H1 (cell line): ENCODE data around the gene BAG2. TPM values are rescaled to one million over a fixed set of nuclear protein-coding genes. Genes with fewer than 3 reads are reported as not detected.

Experiments
- CTCF ChIA-PET: fragments of 300-600 bp; sonication (Branson Sonifier 250); formaldehyde crosslinking; loops from one replicate; lab custom pipeline; 2021; ENCODE audit not compliant: partially characterized antibody; lab: Charles Lee
- POLR2A ChIA-PET: fragments of 300-600 bp; sonication (Branson Sonifier 250); formaldehyde crosslinking; loops from one replicate; lab custom pipeline; 2021; ENCODE audit warnings: inconsistent platforms; ENCODE audit not compliant: partially characterized antibody; lab: Charles Lee
- DNase-seq, 2 experiments: peaks; one replicate each; pipeline versions ENCODE4 v3.0.0 to v3.0.0-alpha.2; 2010 to 2022; ENCODE audit warnings: low spot score in 2 of 2, low read depth in 1 of 2, mixed read lengths in 1 of 2
- FAIRE-seq: peaks from 2 replicates; lab custom pipeline; 2011; peaks lifted over from hg19 to GRCh38; lab: Jason Lieb, UNC
- H2AFZ ChIP-seq: 2 replicates; pipeline ENCODE4 v1.8.1; 2012; ENCODE audit warnings: low read length, inconsistent platforms
- H2AK5ac ChIP-seq: 2 replicates; pipeline ENCODE4 v1.6.1; 2013; ENCODE audit warnings: low read depth, low read length
- H2BK120ac ChIP-seq: replicated peaks from 2 replicates; pipeline ENCODE3; 2013; ENCODE audit warnings: low read depth, low read length, inconsistent platforms
- H2BK12ac ChIP-seq: 2 replicates; pipeline ENCODE4 v1.6.1; 2013; ENCODE audit warnings: low read depth, low read length
- H2BK15ac ChIP-seq: 2 replicates; pipeline ENCODE4 v1.6.1; 2013; ENCODE audit warnings: low read length
- H2BK20ac ChIP-seq: 2 replicates; pipeline ENCODE4 v1.6.1; 2013; ENCODE audit warnings: low read length
- H2BK5ac ChIP-seq: 2 replicates; pipeline ENCODE4 v1.6.1; 2013; ENCODE audit warnings: low read depth, low read length
- H3K14ac ChIP-seq: 2 replicates; pipeline ENCODE4 v1.6.1; 2013; ENCODE audit warnings: inconsistent platforms; ENCODE audit not compliant: insufficient read length
- H3K18ac ChIP-seq: 2 replicates; pipeline ENCODE4 v1.6.1; 2013; ENCODE audit warnings: low read length; ENCODE audit errors: extremely low read depth
- H3K23ac ChIP-seq: 2 replicates; pipeline ENCODE4 v1.6.1; 2013; ENCODE audit warnings: inconsistent platforms; ENCODE audit not compliant: insufficient read length
- H3K23me2 ChIP-seq: 2 replicates; pipeline ENCODE4 v1.6.1; 2013; ENCODE audit warnings: low read depth, low read length
- H3K27ac ChIP-seq: 2 replicates; pipeline ENCODE4 v1.6.1; 2011; ENCODE audit warnings: low read depth, low read length, inconsistent platforms
- H3K27me3 ChIP-seq, 4 experiments: replicated peaks in 1 of 4; 1 replicate in 1 of 4; 2 replicates in 3 of 4; pipeline versions ENCODE4 v1.6.1 to v1.8.1; 2011 to 2013; ENCODE audit warnings: low read length in 3 of 4, mild to moderate bottlenecking in 3 of 4, inconsistent platforms in 2 of 4, mixed read lengths in 2 of 4, moderate library complexity in 1 of 4; ENCODE audit not compliant: control insufficient read depth in 3 of 4, insufficient read depth in 3 of 4; ENCODE audit errors: extremely low read depth in 1 of 4
- H3K36me3 ChIP-seq, 4 experiments: 2 replicates each; pipeline versions ENCODE4 v1.6.1 to v1.8.1; 2011 to 2013; ENCODE audit warnings: mild to moderate bottlenecking in 4 of 4, low read length in 3 of 4, moderate library complexity in 2 of 4, control low read depth in 1 of 4, inconsistent platforms in 1 of 4; ENCODE audit not compliant: insufficient read depth in 4 of 4, control insufficient read depth in 2 of 4
- H3K4ac ChIP-seq: replicated peaks from 2 replicates; pipeline ENCODE3; 2013; ENCODE audit warnings: low read length, low read depth, mixed read lengths, inconsistent platforms; ENCODE audit not compliant: insufficient read length
- H3K4me1 ChIP-seq, 4 experiments: replicated peaks in 1 of 4; 1 replicate in 1 of 4; 2 replicates in 3 of 4; pipeline versions ENCODE4 v1.6.1 to v1.8.1; 2011 to 2013; ENCODE audit warnings: low read length in 3 of 4, inconsistent platforms in 2 of 4, mixed read lengths in 1 of 4; ENCODE audit not compliant: insufficient read depth in 4 of 4, control insufficient read depth in 3 of 4
- H3K4me2 ChIP-seq, 2 experiments: 2 replicates each; pipeline versions ENCODE4 v1.6.1 to v1.8.1; 2011 to 2013; ENCODE audit warnings: low read depth in 2 of 2, low read length in 2 of 2, control low read depth in 1 of 2, inconsistent platforms in 1 of 2, mild to moderate bottlenecking in 1 of 2; ENCODE audit not compliant: insufficient read depth in 1 of 2
- H3K4me3 ChIP-seq, 4 experiments: fragments of 200-600, 300-600 bp in 1 of 4; sonication (generic), shearing (Covaris generic), sonication (Bioruptor Twin) in 1 of 4; 2 replicates each; pipeline versions ENCODE4 v1.5.1 to v1.8.1; 2011 to 2016; ENCODE audit warnings: low read length in 4 of 4, low read depth in 3 of 4, control low read depth in 2 of 4, inconsistent platforms in 2 of 4, mild to moderate bottlenecking in 2 of 4, mixed read lengths in 1 of 4, moderate library complexity in 1 of 4; ENCODE audit not compliant: insufficient read depth in 2 of 4; ENCODE audit errors: extremely low read depth in 1 of 4
- H3K56ac ChIP-seq: replicated peaks from 2 replicates; pipeline ENCODE3; 2013; ENCODE audit warnings: low read depth, mild to moderate bottlenecking, mixed read lengths, low read length, inconsistent platforms; ENCODE audit not compliant: insufficient read length
- H3K79me1 ChIP-seq: 2 replicates; pipeline ENCODE4 v1.6.1; 2013; ENCODE audit warnings: low read depth, low read length, control low read depth
- H3K79me2 ChIP-seq, 2 experiments: 2 replicates each; pipeline versions ENCODE4 v1.6.1 to v1.8.1; 2012 to 2013; ENCODE audit warnings: low read length in 2 of 2, mild to moderate bottlenecking in 2 of 2, inconsistent platforms in 1 of 2; ENCODE audit not compliant: insufficient read depth in 2 of 2, control insufficient read depth in 1 of 2
- H3K9ac ChIP-seq, 4 experiments: replicated peaks in 1 of 4; 1 replicate in 1 of 4; 2 replicates in 3 of 4; pipeline versions ENCODE4 v1.6.1 to v1.8.1; 2011 to 2013; ENCODE audit warnings: low read depth in 3 of 4, low read length in 3 of 4, control low read depth in 2 of 4, mild to moderate bottlenecking in 2 of 4, moderate library complexity in 2 of 4, inconsistent platforms in 1 of 4; ENCODE audit errors: extremely low read depth in 1 of 4
- H3K9me3 ChIP-seq, 2 experiments: 2 replicates each; pipeline versions ENCODE4 v1.6.1 to v1.8.1; 2012 to 2013; ENCODE audit warnings: mild to moderate bottlenecking in 2 of 2, moderate library complexity in 2 of 2, control low read depth in 1 of 2, inconsistent platforms in 1 of 2, low read depth in 1 of 2, low read length in 1 of 2, mixed read lengths in 1 of 2; ENCODE audit not compliant: insufficient read depth in 2 of 2
- H4K20me1 ChIP-seq, 2 experiments: replicated peaks in 1 of 2; 2 replicates each; pipeline versions ENCODE3 to v1.8.1; 2011 to 2013; ENCODE audit warnings: inconsistent platforms in 2 of 2, low read length in 2 of 2, mild to moderate bottlenecking in 1 of 2; ENCODE audit not compliant: insufficient read depth in 2 of 2, control insufficient read depth in 1 of 2
- H4K5ac ChIP-seq: 2 replicates; pipeline ENCODE4 v1.6.1; 2013; ENCODE audit warnings: low read length, low read depth, mixed read lengths, inconsistent platforms; ENCODE audit not compliant: insufficient read length
- H4K8ac ChIP-seq: 2 replicates; pipeline ENCODE4 v1.8.0; 2013; ENCODE audit warnings: mild to moderate bottlenecking, moderate library complexity, low read length, inconsistent platforms; ENCODE audit not compliant: insufficient read depth; ENCODE audit errors: extremely low read depth
- H4K91ac ChIP-seq: replicated peaks from 2 replicates; pipeline ENCODE3; 2013; ENCODE audit warnings: low read length, mixed read lengths, inconsistent platforms; ENCODE audit not compliant: insufficient read length
- EP300 ChIP-seq, 2 experiments: IDR thresholded peaks; 1 replicate in 1 of 2; 2 replicates in 1 of 2; pipeline ENCODE4 v1.6.1; 2011 to 2012; ENCODE audit warnings: low read depth in 2 of 2, low read length in 2 of 2, mild to moderate bottlenecking in 2 of 2, borderline replicate concordance in 1 of 2, inconsistent platforms in 1 of 2, moderate library complexity in 1 of 2
- JUND ChIP-seq: IDR thresholded peaks from 2 replicates; pipeline ENCODE4 v1.6.1; 2011; ENCODE audit warnings: mild to moderate bottlenecking, improper control_type of control experiment, low read length
- KDM5A ChIP-seq: fragments of 200-600 bp; IDR thresholded peaks from 2 replicates; pipeline ENCODE4 v1.7.1; 2012; ENCODE audit warnings: mild to moderate bottlenecking, low read length, inconsistent platforms, mixed read lengths
- RXRA ChIP-seq: IDR thresholded peaks from 2 replicates; pipeline ENCODE4 v1.6.1; 2011; ENCODE audit warnings: low read depth, mild to moderate bottlenecking, low read length, moderate library complexity; ENCODE audit not compliant: insufficient read depth
- YY1 ChIP-seq: IDR thresholded peaks from 2 replicates; pipeline ENCODE4 v1.6.1; 2011; ENCODE audit warnings: low read depth, mild to moderate bottlenecking, low read length
- ZNF274 ChIP-seq: IDR thresholded peaks from 2 replicates; pipeline ENCODE4 v1.7.0; 2012; ENCODE audit warnings: low read length, borderline replicate concordance; ENCODE audit errors: extremely low read depth
- WGBS, 2 experiments: shearing (Covaris generic) in 1 of 2; methylation state at CpG; one replicate each; pipeline versions ENCODE4 v1.1.6 to v1.1.7; 2013 to 2015; ENCODE audit warnings: low lambda C conversion rate in 2 of 2, mixed read lengths in 2 of 2, inconsistent platforms in 1 of 2, low coverage in 1 of 2, missing lambda C conversion rate in 1 of 2; ENCODE audit not compliant: insufficient replicate concordance in 2 of 2, insufficient coverage in 1 of 2, insufficient read length in 1 of 2; ENCODE audit errors: extremely low coverage in 1 of 2, missing lambda C conversion rate in 1 of 2; 5-methylcytosine and 5-hydroxymethylcytosine counted together
- polyA plus RNA-seq, 7 experiments: library from polyadenylated mRNA; depleted of rRNA in 3 of 7; stranded (reverse) in 5 of 7; unstranded in 2 of 7; fragments of >200 nt in 5 of 7; fragments of 200-250 nt in 2 of 7; gene quantifications; 1 replicate in 5 of 7; 2 replicates in 1 of 7; 4 replicates in 1 of 7; pipeline versions ENCODE4 v1.2.1 to v1.2.3, GENCODE V29; 2011 to 2013; ENCODE audit warnings: missing spikeins in 2 of 7, mixed read lengths in 2 of 7
- total RNA-seq: library from RNA; stranded (reverse); fragmentation: NEBNext Ultra II Directional; extraction: Animal tissue kit (Norgen Biotek cat#: 25700); gene quantifications from 2 replicates; pipeline ENCODE4 v1.2.1, GENCODE V29; 2021
- TF ChIP-seq, protein P1 (sequence below): IDR thresholded peaks from 2 replicates; pipeline ENCODE4 v1.6.1; 2012; ENCODE audit warnings: inconsistent platforms

BAG2 gene
- total and polyA plus RNA-seq, 2 of the 8 experiments (the other 6 are each of a cell fraction or from before 2014, with no cell fraction given), result 4.4 to 7.4 TPM

DNA sequence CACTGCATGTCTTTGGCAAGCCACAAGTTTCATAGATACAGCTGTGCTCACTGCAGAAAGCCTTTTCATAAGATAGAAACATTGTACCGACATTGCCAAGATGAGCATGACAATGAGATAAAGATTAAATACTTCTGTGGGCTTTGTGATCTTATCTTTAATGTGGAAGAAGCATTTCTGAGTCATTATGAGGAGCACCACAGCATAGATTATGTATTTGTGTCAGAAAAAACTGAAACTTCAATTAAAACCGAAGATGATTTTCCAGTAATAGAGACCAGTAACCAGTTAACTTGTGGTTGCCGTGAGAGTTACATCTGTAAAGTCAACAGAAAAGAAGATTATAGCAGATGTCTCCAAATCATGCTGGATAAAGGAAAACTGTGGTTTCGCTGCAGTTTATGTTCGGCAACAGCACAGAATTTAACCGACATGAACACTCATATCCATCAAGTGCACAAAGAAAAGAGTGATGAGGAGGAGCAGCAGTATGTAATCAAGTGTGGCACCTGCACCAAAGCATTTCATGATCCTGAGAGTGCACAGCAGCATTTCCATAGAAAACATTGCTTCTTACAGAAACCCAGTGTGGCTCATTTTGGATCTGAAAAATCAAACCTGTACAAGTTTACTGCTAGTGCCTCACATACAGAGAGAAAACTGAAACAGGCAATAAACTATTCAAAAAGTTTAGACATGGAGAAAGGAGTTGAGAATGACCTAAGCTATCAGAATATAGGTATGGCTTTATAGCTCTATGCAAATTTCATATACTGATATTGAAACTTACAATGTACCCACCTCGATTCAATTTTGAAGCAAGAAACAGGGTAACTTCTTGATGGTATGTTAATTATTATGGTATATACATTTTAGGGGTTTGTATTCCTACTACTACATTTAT, 23.9 kb upstream of the BAG2 start:
- H2BK20ac ChIP-seq, result no peak overlapping the region
- H3K23me2 ChIP-seq, result no peaks in the 10 kb centered on the region; the same call in 1 of the 2 replicates
- H2AFZ ChIP-seq, result no peak overlapping the region
- H3K56ac ChIP-seq, result no peak overlapping the region
- H2AK5ac ChIP-seq, result no peak overlapping the region
- POLR2A ChIA-PET, result interaction anchor here (1.2 kb wide), 1 partner anchor 9 kb away, joined by 3 read pairs; no protein-coding TSS in a partner anchor
- peaks cover 2 to 32% (median 14%) of the 10 kb centered on the region in 4 experiments; a peak in 6 of 8 replicates for H3K36me3 ChIP-seq
- H2BK120ac ChIP-seq, result no peak overlapping the region
- H3K9me3 ChIP-seq, result no peaks in the 10 kb centered on the region
- no peak for DNase-seq
- H3K9ac ChIP-seq, result no peak overlapping the region
- no peak overlapping the region for H3K27ac ChIP-seq
- no peak overlapping the region for H4K8ac ChIP-seq
- no peaks in the 10 kb centered on the region for H3K79me2 ChIP-seq
- H3K18ac ChIP-seq, result no peak overlapping the region
- no peaks in the 10 kb centered on the region for H3K79me1 ChIP-seq
- H3K4me2 ChIP-seq, result no peak overlapping the region
- WGBS, 2 experiments, result 91% methylated on average over 7 of the region's 7 CpGs; no CpG with 5 or more reads in 1 of the 2 experiments
- H3K27me3 ChIP-seq, result no peaks in the 10 kb centered on the region
- no peak overlapping the region for H3K4me3 ChIP-seq
- no peak overlapping the region for H2BK15ac ChIP-seq
- H3K4ac ChIP-seq, result no peak overlapping the region
- TF ChIP-seq ZNF274 (no peak), YY1 (no peak), RXRA (no peak), JUND (no peak), KDM5A (no peak), EP300 (IDR thresholded peaks at IDR 0.05; ENCODE audit: borderline replicate concordance in 1 of 2, low read depth in 2 of 2, low read length in 2 of 2) (no peak)
- TF ChIP-seq, protein P1, sequence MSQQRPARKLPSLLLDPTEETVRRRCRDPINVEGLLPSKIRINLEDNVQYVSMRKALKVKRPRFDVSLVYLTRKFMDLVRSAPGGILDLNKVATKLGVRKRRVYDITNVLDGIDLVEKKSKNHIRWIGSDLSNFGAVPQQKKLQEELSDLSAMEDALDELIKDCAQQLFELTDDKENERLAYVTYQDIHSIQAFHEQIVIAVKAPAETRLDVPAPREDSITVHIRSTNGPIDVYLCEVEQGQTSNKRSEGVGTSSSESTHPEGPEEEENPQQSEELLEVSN, result no peak
- H4K91ac ChIP-seq, result no peak overlapping the region
- FAIRE-seq, result no peak
- CTCF ChIA-PET, result interaction anchor here (1.1 kb wide), 1 partner anchor 15 kb away, joined by 4 read pairs; no protein-coding TSS in a partner anchor
- no peak overlapping the region for H4K5ac ChIP-seq
- no peak overlapping the region for H2BK5ac ChIP-seq
- no peak overlapping the region for H3K23ac ChIP-seq
- H2BK12ac ChIP-seq, result no peak overlapping the region
- peaks cover 0 to 2% of the 10 kb centered on the region in 2 experiments for H4K20me1 ChIP-seq
- no peak overlapping the region for H3K14ac ChIP-seq
- H3K4me1 ChIP-seq, result no peaks in the 10 kb centered on the region
